GM20431 (cell line): ENCODE results near the gene SMIM44.

Experiments used
- in situ Hi-C: fragments of 300-500 bp; cut with MseI, MboI; formaldehyde crosslinking; loops from one replicate; pipeline ENCODE4 v1.15.0; 2020; ENCODE audit warnings: low sequenced_read_pairs; ENCODE audit not compliant: unreplicated experiment

The SMIM44 gene

GRCh38 chr19:3444695-3445234, 38.5 kb downstream of the SMIM44 start:
- in situ Hi-C loops, result no loop called here

- in situ Hi-C loops, result no loop called here
Measured at GRCh38 chr19:3443840-3444694, 39.2 kb downstream of the SMIM44 start.

GRCh38 chr19:3442487-3443071, 40.7 kb downstream of the SMIM44 start:
- in situ Hi-C loops, result no loop called here

- in situ Hi-C loops, result no loop called here
Measured at GRCh38 chr19:3441986-3442329, 41.3 kb downstream of the SMIM44 start.

- in situ Hi-C loops, result no loop called here
Measured at GRCh38 chr19:3441089-3441985, 41.9 kb downstream of the SMIM44 start.

- in situ Hi-C loops, result no loop called here
Measured at GRCh38 chr19:3440082-3440481, 43.2 kb downstream of the SMIM44 start.

GRCh38 chr19:3434630-3435553, 48.3 kb downstream of the SMIM44 start:
- in situ Hi-C loops, result no loop called here

- in situ Hi-C loops, result no loop called here
Measured at GRCh38 chr19:3433805-3434540, 49.3 kb downstream of the SMIM44 start.

GRCh38 chr19:3433313-3433712, 49.9 kb downstream of the SMIM44 start:
- in situ Hi-C loops, result no loop called here
